ENCODE data around the gene KLHDC8A.

DNA sequence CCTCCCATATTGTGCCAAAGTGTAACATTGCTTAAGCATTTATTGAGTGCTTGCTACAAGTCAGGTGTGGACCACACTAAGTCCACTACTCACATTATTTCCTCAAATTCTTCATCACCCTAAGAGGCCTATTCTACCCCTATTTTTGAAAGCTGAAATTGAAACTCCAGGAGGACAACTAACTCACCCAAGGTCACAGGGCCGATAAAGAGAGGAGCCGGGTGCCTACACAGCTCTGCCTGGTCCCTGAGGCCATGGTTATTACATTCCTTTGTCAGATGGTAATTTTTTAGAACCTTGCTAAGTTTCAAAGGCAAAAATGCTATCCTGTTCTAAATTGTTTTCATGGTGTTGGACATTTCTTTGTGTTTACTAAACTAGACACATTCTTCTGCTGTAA is 24.2 kb upstream of the KLHDC8A start:
- TF ChIP-seq CTCF (IDR thresholded peaks at IDR 0.05) (no peak), POLR2A (IDR thresholded peaks at IDR 0.05; ENCODE audit: low read depth) (no peak), EP300 (IDR thresholded peaks at IDR 0.05) (no peak), POLR2AphosphoS5 (IDR thresholded peaks at IDR 0.05) (no peak)
